ENCODE results near the gene CFAP70.
"Not testable (repeated sequence)": the region's sequence is repeated elsewhere in the genome, so short reads cannot be mapped to it uniquely, and the experiment has no call there.

CFAP70 gene

DNA sequence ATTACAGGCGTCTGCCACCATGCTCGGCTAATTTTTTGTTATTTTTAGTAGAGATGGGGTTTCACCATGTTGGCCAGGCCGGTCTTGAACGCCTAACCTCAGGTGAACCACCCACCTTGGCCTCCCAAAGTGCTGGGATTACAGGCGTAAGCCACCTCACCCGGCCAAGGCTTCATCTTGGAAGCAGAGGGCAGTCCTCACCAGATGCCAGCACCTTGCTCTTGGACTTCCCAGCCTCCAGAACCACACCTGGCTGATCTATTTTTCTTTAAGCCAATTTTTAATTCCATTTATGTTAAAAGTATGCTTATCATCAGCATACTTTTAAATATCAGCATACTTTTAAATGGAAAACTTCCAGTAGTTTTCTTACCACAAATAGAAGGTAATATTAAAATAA, 43.0 kb upstream of the CFAP70 start:
- H3K4me3 ChIP-seq (ENCODE audit: low read depth, low read length) = no peak overlapping the region
- TF ChIP-seq, protein P1, sequence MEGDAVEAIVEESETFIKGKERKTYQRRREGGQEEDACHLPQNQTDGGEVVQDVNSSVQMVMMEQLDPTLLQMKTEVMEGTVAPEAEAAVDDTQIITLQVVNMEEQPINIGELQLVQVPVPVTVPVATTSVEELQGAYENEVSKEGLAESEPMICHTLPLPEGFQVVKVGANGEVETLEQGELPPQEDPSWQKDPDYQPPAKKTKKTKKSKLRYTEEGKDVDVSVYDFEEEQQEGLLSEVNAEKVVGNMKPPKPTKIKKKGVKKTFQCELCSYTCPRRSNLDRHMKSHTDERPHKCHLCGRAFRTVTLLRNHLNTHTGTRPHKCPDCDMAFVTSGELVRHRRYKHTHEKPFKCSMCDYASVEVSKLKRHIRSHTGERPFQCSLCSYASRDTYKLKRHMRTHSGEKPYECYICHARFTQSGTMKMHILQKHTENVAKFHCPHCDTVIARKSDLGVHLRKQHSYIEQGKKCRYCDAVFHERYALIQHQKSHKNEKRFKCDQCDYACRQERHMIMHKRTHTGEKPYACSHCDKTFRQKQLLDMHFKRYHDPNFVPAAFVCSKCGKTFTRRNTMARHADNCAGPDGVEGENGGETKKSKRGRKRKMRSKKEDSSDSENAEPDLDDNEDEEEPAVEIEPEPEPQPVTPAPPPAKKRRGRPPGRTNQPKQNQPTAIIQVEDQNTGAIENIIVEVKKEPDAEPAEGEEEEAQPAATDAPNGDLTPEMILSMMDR (IDR thresholded peaks at IDR 0.05; ENCODE audit: borderline replicate concordance, insufficient read depth, low read depth, low read length) = no peak

DNA sequence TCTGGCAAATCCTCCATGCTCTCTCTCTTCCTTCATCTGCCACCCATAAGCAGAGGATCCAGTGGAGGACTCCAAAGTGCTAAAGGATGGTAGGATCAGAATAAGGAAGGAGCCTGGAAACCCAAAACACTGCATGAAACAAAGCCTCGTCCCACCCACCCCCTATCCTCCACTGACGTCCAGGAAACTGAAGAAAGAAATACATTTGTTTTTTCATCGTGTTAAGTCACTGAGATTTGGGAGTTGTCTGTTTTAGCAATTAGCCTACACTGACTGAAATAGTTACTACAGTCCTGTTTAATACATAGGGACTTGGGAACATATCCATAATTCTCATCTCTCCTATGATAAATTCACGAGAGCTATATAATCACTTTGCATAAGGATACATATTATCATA, 40.4 kb upstream of the CFAP70 start:
- TF ChIP-seq, protein P1 (IDR thresholded peaks at IDR 0.05; ENCODE audit: borderline replicate concordance, insufficient read depth, low read depth, low read length) = no peak
- H3K4me3 ChIP-seq (ENCODE audit: low read depth, low read length) = no peak overlapping the region

DNA sequence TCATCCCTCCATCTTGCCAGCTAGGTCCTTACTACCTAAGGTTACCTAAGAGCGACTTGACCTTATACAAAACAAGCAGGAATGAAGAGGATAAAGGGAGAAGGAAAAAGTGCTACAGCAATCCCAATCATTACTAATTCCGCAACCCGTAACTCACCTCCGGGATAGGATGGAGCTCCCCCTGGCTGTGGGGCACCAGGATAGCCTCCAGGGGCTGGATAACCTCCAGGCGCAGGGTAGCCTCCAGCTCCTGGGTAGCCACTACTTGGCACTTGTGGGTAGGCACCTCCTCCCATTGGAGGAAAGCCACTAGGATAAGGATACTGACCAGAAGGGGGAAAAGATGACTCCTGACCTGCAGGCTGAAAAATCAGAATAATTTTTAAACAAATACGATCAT, 39.4 kb upstream of the CFAP70 start:
- H3K4me3 ChIP-seq (ENCODE audit: low read depth, low read length) = no peak overlapping the region
- TF ChIP-seq, protein P1 (IDR thresholded peaks at IDR 0.05; ENCODE audit: borderline replicate concordance, insufficient read depth, low read depth, low read length) = no peak

DNA sequence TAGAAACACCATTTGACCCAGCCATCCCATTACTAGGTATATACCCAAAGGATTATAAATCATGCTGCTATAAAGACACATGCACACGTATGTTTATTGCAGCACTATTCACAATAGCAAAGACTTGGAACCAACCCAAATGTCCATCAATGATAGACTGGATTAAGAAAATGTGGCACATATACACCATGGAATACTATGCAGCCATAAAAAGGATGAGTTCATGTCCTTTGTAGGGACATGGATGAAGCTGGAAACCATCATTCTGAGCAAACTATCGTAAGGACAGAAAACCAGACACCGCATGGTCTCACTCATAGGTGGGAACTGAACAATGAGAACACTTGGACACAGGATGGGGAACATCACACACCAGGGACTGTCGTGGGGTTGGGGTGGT, 35.7 kb upstream of the CFAP70 start:
- not testable (repeated sequence) for H3K4me3 ChIP-seq (ENCODE audit: low read depth, low read length)

DNA sequence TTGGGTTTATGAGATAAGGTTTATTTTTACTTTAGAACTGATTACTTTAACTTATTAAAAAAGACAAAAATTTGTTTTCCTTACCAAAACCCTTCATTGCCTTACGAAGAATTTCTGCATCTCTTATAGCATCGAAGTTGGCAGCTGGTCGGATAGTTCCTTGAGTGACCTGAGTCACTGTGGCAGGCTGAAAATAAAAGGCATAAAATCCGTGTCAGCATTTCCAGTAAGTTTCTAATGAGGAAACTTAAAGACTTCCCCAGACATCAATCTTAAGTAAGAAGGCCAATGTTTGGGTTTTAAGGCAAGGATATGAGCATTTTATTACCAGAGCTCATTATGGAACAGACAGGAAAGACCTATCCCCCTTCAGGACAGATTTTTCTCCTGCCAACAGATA, 29.6 kb upstream of the CFAP70 start:
- TF ChIP-seq, protein P1 (IDR thresholded peaks at IDR 0.05; ENCODE audit: borderline replicate concordance, insufficient read depth, low read depth, low read length) = no peak
- no peak overlapping the region for H3K4me3 ChIP-seq (ENCODE audit: low read depth, low read length)

DNA sequence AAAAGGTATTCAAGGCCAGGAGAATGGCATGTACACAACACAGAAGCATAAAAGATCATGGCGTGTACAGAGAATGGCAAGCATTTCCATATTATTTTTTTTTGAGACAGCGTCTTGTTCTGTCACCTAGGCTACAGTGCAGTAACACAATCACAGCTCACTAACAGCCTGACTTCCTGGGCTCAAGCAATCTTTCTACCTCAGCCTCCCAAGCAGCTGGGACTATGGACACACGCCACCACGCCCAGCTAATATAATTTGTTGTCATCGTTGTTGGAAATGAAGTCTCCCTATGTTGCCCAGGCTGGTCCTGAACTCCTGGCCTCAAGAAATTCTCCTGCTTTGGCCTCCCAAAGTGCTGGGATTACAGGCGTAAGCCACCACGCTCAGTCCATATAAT, 27.9 kb upstream of the CFAP70 start:
- no peak overlapping the region for H3K4me3 ChIP-seq (ENCODE audit: low read depth, low read length)
- TF ChIP-seq, protein P1 (IDR thresholded peaks at IDR 0.05; ENCODE audit: borderline replicate concordance, insufficient read depth, low read depth, low read length) = no peak

DNA sequence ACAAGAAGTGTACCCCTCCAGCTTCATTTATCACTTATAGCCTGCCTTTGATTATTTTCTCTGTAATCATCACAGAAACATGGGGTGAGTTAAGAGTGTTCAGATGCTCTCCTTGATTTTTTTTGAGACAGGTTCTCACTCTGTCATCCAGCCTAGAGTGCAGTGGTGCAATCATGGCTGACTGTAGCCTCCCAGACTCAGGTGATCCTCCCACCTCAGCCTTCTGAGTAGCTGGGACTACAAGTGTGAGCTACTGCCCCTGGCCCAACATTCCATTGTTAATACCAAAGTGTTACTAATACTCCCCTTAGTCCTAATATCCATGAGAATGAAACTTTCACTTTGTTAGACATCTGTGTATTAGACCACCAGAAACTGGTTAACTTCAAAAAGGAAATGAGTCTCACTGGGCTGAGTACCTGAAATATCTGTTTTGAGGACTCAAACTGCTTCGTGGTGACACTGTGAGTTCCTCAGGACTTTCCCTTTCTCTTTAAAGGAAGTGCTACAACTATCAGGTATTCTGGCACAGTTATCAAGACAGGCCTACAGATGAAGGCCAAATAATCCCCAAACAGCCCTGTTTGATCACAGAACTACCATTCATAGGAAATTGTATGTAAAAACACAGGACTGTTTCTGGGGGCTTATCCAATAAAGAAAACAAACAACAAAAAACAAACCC, 20.5 kb upstream of the CFAP70 start:
- TF ChIP-seq, protein P1 (IDR thresholded peaks at IDR 0.05; ENCODE audit: borderline replicate concordance, insufficient read depth, low read depth, low read length) = no peak
- H3K4me3 ChIP-seq (ENCODE audit: low read depth, low read length) = no peak overlapping the region

All from GM12875 (cell line).